Endothelial cell (in vitro differentiated cells): ENCODE measurements around the gene RAB11FIP4. TPM values are rescaled to one million over a fixed set of nuclear protein-coding genes. Genes with fewer than 3 reads are reported as not detected.
"Not testable (repeated sequence)": the region's sequence is repeated elsewhere in the genome, so short reads cannot be mapped to it uniquely, and the experiment has no call there.

Experiments
- DNase-seq: peaks from one replicate; pipeline ENCODE4 v3.0.0; 2021; ENCODE audit warnings: low spot score
- H3K27ac Mint-ChIP-seq: one replicate; pipeline ENCODE4 v1.8.0; 2021; ENCODE audit warnings: mixed read lengths, inconsistent platforms; ENCODE audit not compliant: unreplicated experiment
- H3K27me3 Mint-ChIP-seq: one replicate; pipeline ENCODE4 v1.8.0; 2021; ENCODE audit warnings: mild to moderate bottlenecking, moderate library complexity, mixed read lengths, inconsistent platforms; ENCODE audit not compliant: unreplicated experiment
- H3K36me3 Mint-ChIP-seq: one replicate; pipeline ENCODE4 v1.8.0; 2021; ENCODE audit warnings: mild to moderate bottlenecking, low read depth, mixed read lengths, inconsistent platforms; ENCODE audit not compliant: unreplicated experiment
- H3K4me1 Mint-ChIP-seq: one replicate; pipeline ENCODE4 v1.8.0; 2021; ENCODE audit warnings: mild to moderate bottlenecking, mixed read lengths, inconsistent platforms; ENCODE audit not compliant: unreplicated experiment
- H3K4me3 Mint-ChIP-seq: one replicate; pipeline ENCODE4 v1.8.0; 2021; ENCODE audit warnings: mild to moderate bottlenecking, mixed read lengths, inconsistent platforms; ENCODE audit not compliant: unreplicated experiment
- H3K9me3 Mint-ChIP-seq: one replicate; pipeline ENCODE4 v1.8.0; 2021; ENCODE audit warnings: mixed read lengths, inconsistent platforms; ENCODE audit not compliant: unreplicated experiment
- CTCF ChIP-seq: fragments of 200-600 bp; sonication (generic); IDR thresholded peaks from one replicate; pipeline ENCODE4 v1.5.0; 2021; ENCODE audit warnings: antibody characterized with exemption; ENCODE audit not compliant: unreplicated experiment
- long read RNA-seq: library from polyadenylated mRNA; unstranded; transcript quantifications from one replicate; pipeline ENCODE4 v2.0.0, GENCODE V29; 2020; ENCODE audit not compliant: unreplicated experiment
- total RNA-seq: library from RNA; stranded (reverse); fragmentation: NEBNext Ultra II Directional; extraction: Animal tissue kit (Norgen Biotek cat#: 25700); gene quantifications from one replicate; pipeline ENCODE4 v1.2.1, GENCODE V29; 2021; ENCODE audit not compliant: unreplicated experiment

Gene RAB11FIP4
- 0.92 TPM for total RNA-seq
- long read RNA-seq, result 0 reads

GRCh38 chr17:31391496-31391949 lies at the start of gene RAB11FIP4:
TSS of gene RAB11FIP4 (plus strand) at chr17:31391675. CDS start at chr17:31391853, 178 bp downstream.
- no peak within 1 kb of the TSS for H3K27ac Mint-ChIP-seq
- no peaks in the 10 kb centered on the region for H3K9me3 Mint-ChIP-seq
- peaks cover 24% of the 10 kb centered on the region for H3K27me3 Mint-ChIP-seq
- H3K36me3 Mint-ChIP-seq, result no peaks in the 10 kb centered on the region
- DNase-seq, result peak; percentile 20
- H3K4me1 Mint-ChIP-seq, result peaks cover 8% of the 10 kb centered on the region
- no peak for TF ChIP-seq CTCF
- peak within 1 kb of the TSS; percentile 73 for H3K4me3 Mint-ChIP-seq

- not testable (repeated sequence) for H3K4me1 Mint-ChIP-seq, H3K4me3 Mint-ChIP-seq, DNase-seq, H3K27me3 Mint-ChIP-seq, H3K27ac Mint-ChIP-seq, H3K9me3 Mint-ChIP-seq
- H3K36me3 Mint-ChIP-seq, result peaks cover 11% of the 10 kb centered on the region
Observed at GRCh38 chr17:31345191-31345747, 46.2 kb upstream of the RAB11FIP4 start.

DNA sequence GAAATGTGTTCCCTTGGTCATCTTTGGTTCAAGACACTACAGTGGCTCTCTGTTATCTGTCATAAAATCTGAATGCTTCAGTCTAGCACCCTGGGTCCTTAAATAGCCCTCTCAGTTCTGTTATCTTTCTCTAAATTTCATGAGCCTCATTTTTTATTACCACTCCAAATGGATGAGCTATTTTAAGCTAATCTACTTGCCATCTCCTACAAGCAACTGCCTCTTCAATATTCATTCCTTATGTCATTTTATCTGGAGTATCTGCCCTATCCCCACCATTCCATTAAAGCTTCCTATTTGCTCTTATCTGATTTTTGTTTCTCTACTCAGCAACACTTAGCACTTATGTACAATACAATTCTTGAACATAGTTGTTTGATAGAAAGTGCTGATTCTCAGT lies 42.0 kb upstream of the RAB11FIP4 start:
- Mint-ChIP-seq H3K4me3 (no peak overlapping the region), H3K27ac (no peak overlapping the region), H3K9me3 (no peaks in the 10 kb centered on the region), H3K27me3 (no peaks in the 10 kb centered on the region), H3K4me1 (no peaks in the 10 kb centered on the region), H3K36me3 (peaks cover 14% of the 10 kb centered on the region)
- DNase-seq, result no peak
- TF ChIP-seq CTCF, result no peak

GRCh38 chr17:31355935-31356334 lies 35.5 kb upstream of the RAB11FIP4 start:
- peaks cover 15% of the 10 kb centered on the region for H3K36me3 Mint-ChIP-seq
- no peak overlapping the region for H3K27ac Mint-ChIP-seq
- H3K27me3 Mint-ChIP-seq, result no peaks in the 10 kb centered on the region
- H3K9me3 Mint-ChIP-seq, result no peaks in the 10 kb centered on the region
- DNase-seq, result no peak
- H3K4me1 Mint-ChIP-seq, result no peaks in the 10 kb centered on the region
- TF ChIP-seq CTCF, result no peak
- no peak overlapping the region for H3K4me3 Mint-ChIP-seq

DNA sequence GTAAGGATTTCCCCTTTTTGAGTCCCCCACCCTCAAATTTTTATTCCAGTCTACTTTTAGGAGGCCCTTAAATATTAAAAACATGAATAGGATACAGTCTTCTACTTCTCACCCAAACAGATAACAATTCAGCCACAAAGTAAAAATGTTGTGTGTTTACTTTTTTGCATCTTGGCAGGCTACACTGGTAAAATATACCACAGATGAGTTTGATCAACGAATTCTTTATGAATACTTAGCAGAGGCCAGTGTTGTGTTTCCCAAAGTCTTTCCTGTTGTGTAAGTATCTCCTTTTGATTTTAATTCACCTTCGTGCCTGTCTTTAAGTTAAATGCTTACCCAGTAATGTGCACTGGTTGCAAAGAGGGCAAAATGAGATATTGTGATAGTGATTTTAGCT lies 34.4 kb upstream of the RAB11FIP4 start:
- Mint-ChIP-seq H3K27me3 (no peaks in the 10 kb centered on the region), H3K4me3 (no peak overlapping the region), H3K36me3 (peaks cover 19% of the 10 kb centered on the region), H3K9me3 (no peaks in the 10 kb centered on the region), H3K4me1 (no peaks in the 10 kb centered on the region), H3K27ac (no peak overlapping the region)
- DNase-seq, result no peak
- no peak for TF ChIP-seq CTCF
